ENCODE measurements around the gene CLCN5.
"Not testable (repeated sequence)": the region's sequence is repeated elsewhere in the genome, so short reads cannot be mapped to it uniquely, and the experiment has no call there.

Gene CLCN5

GRCh38 chrX:49999087-49999486, 76.7 kb downstream of the CLCN5 start:
- no peak for DNase-seq

GRCh38 chrX:50000937-50001542, 78.6 kb downstream of the CLCN5 start:
- DNase-seq = no peak

- no peak for DNase-seq
Observed at GRCh38 chrX:50002067-50002714, 79.8 kb downstream of the CLCN5 start.

GRCh38 chrX:50003467-50003866, 81.1 kb downstream of the CLCN5 start:
- no peak for DNase-seq

- no peak for DNase-seq
Observed at GRCh38 chrX:50003927-50004326, 81.5 kb downstream of the CLCN5 start.

GRCh38 chrX:50025591-50025990, 103.2 kb downstream of the CLCN5 start:
- DNase-seq = not testable (repeated sequence)

- no peak for DNase-seq
Observed at GRCh38 chrX:50035126-50035525, 112.7 kb downstream of the CLCN5 start.

GRCh38 chrX:50036426-50036825, 114.0 kb downstream of the CLCN5 start:
- no peak for DNase-seq

- DNase-seq = no peak
Observed at GRCh38 chrX:50045823-50046222, 123.4 kb downstream of the CLCN5 start.

GRCh38 chrX:50049228-50049627, 126.8 kb downstream of the CLCN5 start:
- no peak for DNase-seq

- DNase-seq = no peak
Observed at GRCh38 chrX:50054147-50054546, 131.8 kb downstream of the CLCN5 start.

- DNase-seq = no peak
Observed at GRCh38 chrX:50066318-50066937, 144.0 kb downstream of the CLCN5 start.

- peak; percentile 78 for DNase-seq
Observed at GRCh38 chrX:50067435-50068284, 145.3 kb downstream of the CLCN5 start.

- no peak for DNase-seq
Observed at GRCh38 chrX:50068285-50068563, 145.8 kb downstream of the CLCN5 start.

- no peak for DNase-seq
Observed at GRCh38 chrX:50068893-50069292, 146.5 kb downstream of the CLCN5 start.

- DNase-seq = no peak
Observed at GRCh38 chrX:50071494-50071893, 149.1 kb downstream of the CLCN5 start.

GRCh38 chrX:50072110-50072509, 149.7 kb downstream of the CLCN5 start:
- DNase-seq = no peak

GRCh38 chrX:50073601-50074000, 151.2 kb downstream of the CLCN5 start:
- DNase-seq = no peak

- no peak for DNase-seq
Observed at GRCh38 chrX:50075630-50076339, 153.4 kb downstream of the CLCN5 start.

GRCh38 chrX:50081282-50081889, 159.0 kb downstream of the CLCN5 start:
- peak; percentile 50 for DNase-seq

GRCh38 chrX:50082741-50083140, 160.3 kb downstream of the CLCN5 start:
- DNase-seq = no peak

GRCh38 chrX:50088645-50089044, 166.2 kb downstream of the CLCN5 start:
- DNase-seq = no peak

GRCh38 chrX:50093625-50094024, 171.2 kb downstream of the CLCN5 start:
- DNase-seq = no peak
